Activated CD4-positive, CD25-positive, alpha-beta regulatory T cell treated with anti-CD3 and anti-CD28 coated beads, Interleukin-2, amount 50 U/mL, for 72 hours (primary cell): ENCODE results near the gene NINJ2.
"Not testable (repeated sequence)": the region's sequence is repeated elsewhere in the genome, so short reads cannot be mapped to it uniquely, and the experiment has no call there.

Experiments
- DNase-seq: peaks from one replicate; pipeline ENCODE4 v3.0.0; 2021

The NINJ2 gene

GRCh38 chr12:639988-640387, 23.3 kb downstream of the NINJ2 start:
- DNase-seq, result no peak

- no peak for DNase-seq
These were observed 23.7 kb downstream of the NINJ2 start for GRCh38 chr12:639566-639965.

- DNase-seq, result no peak
These were observed 24.2 kb downstream of the NINJ2 start for GRCh38 chr12:638953-639557.

GRCh38 chr12:636632-637031, 26.6 kb downstream of the NINJ2 start:
- no peak for DNase-seq

- DNase-seq, result no peak
These were observed 29.5 kb downstream of the NINJ2 start for GRCh38 chr12:633731-634130.

GRCh38 chr12:632102-632696, 31.0 kb downstream of the NINJ2 start:
- no peak for DNase-seq

GRCh38 chr12:630656-631632, 32.3 kb downstream of the NINJ2 start:
- no peak for DNase-seq

- not testable (repeated sequence) for DNase-seq
These were observed 34.5 kb downstream of the NINJ2 start for GRCh38 chr12:628742-629078.

GRCh38 chr12:627863-628741, 35.1 kb downstream of the NINJ2 start:
- no peak for DNase-seq

- DNase-seq, result no peak
These were observed 36.0 kb downstream of the NINJ2 start for GRCh38 chr12:627285-627684.

GRCh38 chr12:625998-626397, 37.2 kb downstream of the NINJ2 start:
- DNase-seq, result no peak

- DNase-seq, result no peak
These were observed 39.3 kb downstream of the NINJ2 start for GRCh38 chr12:623865-624372.

GRCh38 chr12:623172-623864, 39.9 kb downstream of the NINJ2 start:
- no peak for DNase-seq

- no peak for DNase-seq
These were observed 40.8 kb downstream of the NINJ2 start for GRCh38 chr12:622416-622815.

- DNase-seq, result no peak
These were observed 43.9 kb downstream of the NINJ2 start for GRCh38 chr12:619346-619745.

GRCh38 chr12:618605-619004, 44.6 kb downstream of the NINJ2 start:
- DNase-seq, result no peak

GRCh38 chr12:617304-617915, 45.8 kb downstream of the NINJ2 start:
- no peak for DNase-seq

GRCh38 chr12:615620-616019, 47.6 kb downstream of the NINJ2 start:
- no peak for DNase-seq

GRCh38 chr12:614411-614970, 48.8 kb downstream of the NINJ2 start:
- DNase-seq, result no peak

GRCh38 chr12:613996-614395, 49.2 kb downstream of the NINJ2 start:
- no peak for DNase-seq

- DNase-seq, result no peak
These were observed 50.4 kb downstream of the NINJ2 start for GRCh38 chr12:612886-613285.
